Measurements from ENCODE around the gene CD2AP.

- TF ChIP-seq CTCF (IDR thresholded peaks at IDR 0.05) (no peak), POLR2AphosphoS5 (IDR thresholded peaks at IDR 0.05) (no peak), POLR2A (IDR thresholded peaks at IDR 0.05) (no peak)
Observed at GRCh38 chr6:47485083-47485482, 7.5 kb downstream of the CD2AP start.

All from sigmoid colon (tissue), 4 donors.